IMR-90 (cell line): ENCODE data around the gene CASQ1. TPM values are rescaled to one million over a fixed set of nuclear protein-coding genes. Genes with fewer than 3 reads are reported as not detected.

Source experiments
- ATAC-seq: fragments of 200-7000 bp; cut with Tn5 transposase; 2 replicates; pipeline ENCODE4 v1.9.1; 2020; ENCODE audit warnings: low read depth, mild to moderate bottlenecking, moderate library complexity
- BruUV-seq: library from RNA; stranded (reverse); fragments of 400-500 nt; replicated peaks from 2 replicates; lab custom pipeline; 2021; lab: Mats Ljungman, UMichigan
- CTCF ChIA-PET: fragments of 300-600 bp; formaldehyde crosslinking; extraction: SDS; loops from one replicate; lab custom pipeline; 2021; ENCODE audit warnings: antibody characterized with exemption; lab: Yijun Ruan, JAX
- POLR2A ChIA-PET: fragments of 300-600 bp; sonication (Branson Sonifier 250); formaldehyde crosslinking; loops from one replicate; lab custom pipeline; 2022; ENCODE audit warnings: antibody characterized with exemption; ENCODE audit not compliant: unreplicated experiment; lab: Charles Lee
- DNase-seq: peaks from one replicate; pipeline ENCODE4 v3.0.0; 2013
- H2AFZ ChIP-seq: replicated peaks from 2 replicates; pipeline ENCODE3; 2013; ENCODE audit warnings: low read length, mild to moderate bottlenecking; ENCODE audit not compliant: poor library complexity
- H2AK5ac ChIP-seq: 2 replicates; pipeline ENCODE4 v1.6.1; 2013; ENCODE audit warnings: low read depth, low read length, inconsistent platforms
- H2AK9ac ChIP-seq: replicated peaks from 2 replicates; pipeline ENCODE3; 2013; ENCODE audit warnings: mild to moderate bottlenecking, low read depth, low read length, moderate library complexity; ENCODE audit not compliant: poor library complexity
- H2BK120ac ChIP-seq: 2 replicates; pipeline ENCODE4 v1.6.1; 2013; ENCODE audit warnings: low read depth, low read length, inconsistent platforms
- H2BK15ac ChIP-seq: 3 replicates; pipeline ENCODE4 v1.6.1; 2013; ENCODE audit warnings: low read depth, low read length, inconsistent platforms
- H2BK20ac ChIP-seq: 2 replicates; pipeline ENCODE4 v1.6.1; 2013; ENCODE audit warnings: low read depth, mild to moderate bottlenecking, inconsistent platforms, low read length, moderate library complexity
- H2BK5ac ChIP-seq: 2 replicates; pipeline ENCODE4 v1.6.1; 2013; ENCODE audit warnings: mild to moderate bottlenecking, low read depth, low read length, inconsistent platforms; ENCODE audit not compliant: poor library complexity, severe bottlenecking
- H3K14ac ChIP-seq: replicated peaks from 2 replicates; pipeline ENCODE4 v1.6.1; 2013; ENCODE audit warnings: low read depth, low read length, inconsistent platforms
- H3K18ac ChIP-seq: 2 replicates; pipeline ENCODE4 v1.6.1; 2013; ENCODE audit warnings: low read depth, low read length, control low read depth
- H3K23ac ChIP-seq: 2 replicates; pipeline ENCODE4 v1.6.1; 2013; ENCODE audit warnings: low read depth, low read length, inconsistent platforms
- H3K27ac ChIP-seq: 2 replicates; pipeline ENCODE4 v1.5.1; 2013; ENCODE audit warnings: mild to moderate bottlenecking, control low read depth, low read length; ENCODE audit not compliant: insufficient read depth
- H3K27me3 ChIP-seq: 2 replicates; pipeline ENCODE4 v1.6.1; 2013; ENCODE audit warnings: low read length; ENCODE audit not compliant: control insufficient read depth, insufficient read depth
- H3K36me3 ChIP-seq: 2 replicates; pipeline ENCODE4 v1.6.1; 2013; ENCODE audit warnings: low read length, mixed read lengths; ENCODE audit not compliant: control insufficient read depth, insufficient read depth
- H3K4ac ChIP-seq: 2 replicates; pipeline ENCODE4 v1.6.1; 2013; ENCODE audit warnings: low read depth, low read length, inconsistent platforms
- H3K4me1 ChIP-seq: 2 replicates; pipeline ENCODE4 v1.6.1; 2013; ENCODE audit warnings: low read length, mixed read lengths; ENCODE audit not compliant: control insufficient read depth, insufficient read depth
- H3K4me2 ChIP-seq: 2 replicates; pipeline ENCODE4 v1.6.1; 2013; ENCODE audit warnings: low read depth, mild to moderate bottlenecking, control low read depth, low read length, moderate library complexity
- H3K4me3 ChIP-seq: 2 replicates; pipeline ENCODE4 v1.5.1; 2013; ENCODE audit warnings: low read depth, mild to moderate bottlenecking, control low read depth, low read length, moderate library complexity; ENCODE audit not compliant: insufficient read depth
- H3K56ac ChIP-seq: 2 replicates; pipeline ENCODE4 v1.6.1; 2013; ENCODE audit warnings: low read length, inconsistent platforms; ENCODE audit not compliant: insufficient read depth; ENCODE audit errors: extremely low read depth
- H3K79me1 ChIP-seq, 2 experiments: 2 replicates each; pipeline ENCODE4 v1.6.1; 2013; ENCODE audit warnings: low read length in 2 of 2, inconsistent platforms in 1 of 2, low read depth in 1 of 2
- H3K9ac ChIP-seq: 2 replicates; pipeline ENCODE4 v1.6.1; 2013; ENCODE audit warnings: low read depth, low read length, control low read depth
- H3K9me1 ChIP-seq: 2 replicates; pipeline ENCODE4 v1.6.1; 2013; ENCODE audit warnings: low read length, inconsistent platforms; ENCODE audit not compliant: insufficient read depth
- H3K9me3 ChIP-seq: 2 replicates; pipeline ENCODE4 v1.6.1; 2013; ENCODE audit warnings: low read length; ENCODE audit not compliant: control insufficient read depth, insufficient read depth
- H4K20me1 ChIP-seq: 2 replicates; pipeline ENCODE4 v1.6.1; 2013; ENCODE audit warnings: low read length, inconsistent platforms; ENCODE audit not compliant: insufficient read depth
- H4K5ac ChIP-seq: 2 replicates; pipeline ENCODE4 v1.6.1; 2013; ENCODE audit warnings: mild to moderate bottlenecking, low read depth, low read length, control low read depth
- H4K8ac ChIP-seq, 2 experiments: 2 replicates each; pipeline ENCODE4 v1.6.1; 2013; ENCODE audit warnings: low read depth in 2 of 2, low read length in 2 of 2, control low read depth in 1 of 2, inconsistent platforms in 1 of 2
- H4K91ac ChIP-seq: 2 replicates; pipeline ENCODE4 v1.6.1; 2013; ENCODE audit warnings: low read depth, low read length, inconsistent platforms; ENCODE audit not compliant: insufficient read depth
- BHLHE40 ChIP-seq: fragments of 150-350 bp; IDR thresholded peaks from 2 replicates; pipeline ENCODE4 v1.6.1; 2016; ENCODE audit warnings: mild to moderate bottlenecking, low read depth, low read length
- CEBPB ChIP-seq: IDR thresholded peaks from 2 replicates; pipeline ENCODE4 v1.6.1; 2012; ENCODE audit warnings: low read depth, low read length, improper control_type of control experiment
- CHD1 ChIP-seq: IDR thresholded peaks from 2 replicates; pipeline ENCODE4 v1.6.1; 2012; ENCODE audit warnings: low read depth, low read length, improper control_type of control experiment
- ELK1 ChIP-seq: fragments of 150-350 bp; IDR thresholded peaks from 2 replicates; pipeline ENCODE4 v1.6.1; 2016; ENCODE audit warnings: low read depth, mild to moderate bottlenecking, low read length, moderate library complexity, borderline replicate concordance
- FOS ChIP-seq: fragments of 150-350 bp; IDR thresholded peaks from 2 replicates; pipeline ENCODE4 v1.6.1; 2016; ENCODE audit warnings: low read depth, low read length
- MAFK ChIP-seq: IDR thresholded peaks from 2 replicates; pipeline ENCODE4 v1.6.1; 2012; ENCODE audit warnings: low read depth, low read length, improper control_type of control experiment
- MAZ ChIP-seq: IDR thresholded peaks from 2 replicates; pipeline ENCODE4 v1.6.1; 2012; ENCODE audit warnings: low read depth, mild to moderate bottlenecking, low read length, improper control_type of control experiment, moderate library complexity, borderline replicate concordance
- MXI1 ChIP-seq: IDR thresholded peaks from 2 replicates; pipeline ENCODE4 v1.6.1; 2012; ENCODE audit warnings: low read depth, mild to moderate bottlenecking, low read length, moderate library complexity, borderline replicate concordance
- NFE2L2 ChIP-seq: fragments of 150-350 bp; IDR thresholded peaks from 2 replicates; pipeline ENCODE4 v1.6.1; 2016; ENCODE audit warnings: low read depth, mild to moderate bottlenecking, low read length
- POLR2A ChIP-seq: IDR thresholded peaks from 2 replicates; pipeline ENCODE4 v1.6.1; 2012; ENCODE audit warnings: mild to moderate bottlenecking, low read depth, low read length
- RAD21 ChIP-seq: IDR thresholded peaks from 2 replicates; pipeline ENCODE4 v1.6.1; 2012; ENCODE audit warnings: low read length, improper control_type of control experiment
- RCOR1 ChIP-seq: IDR thresholded peaks from 2 replicates; pipeline ENCODE4 v1.6.1; 2012; ENCODE audit warnings: mild to moderate bottlenecking, low read length, improper control_type of control experiment; ENCODE audit not compliant: insufficient replicate concordance
- RFX5 ChIP-seq: IDR thresholded peaks from 2 replicates; pipeline ENCODE4 v1.8.0; 2012; ENCODE audit warnings: low read depth, mild to moderate bottlenecking, low read length, moderate library complexity
- SMC3 ChIP-seq: fragments of 150-350 bp; IDR thresholded peaks from 2 replicates; pipeline ENCODE4 v1.6.1; 2016; ENCODE audit warnings: low read depth, mild to moderate bottlenecking, antibody characterized with exemption, low read length, moderate library complexity
- USF2 ChIP-seq: fragments of 150-350 bp; IDR thresholded peaks from 2 replicates; pipeline ENCODE4 v1.6.1; 2017; ENCODE audit warnings: mild to moderate bottlenecking, antibody characterized with exemption, low read length, low read depth
- WGBS, 2 experiments: methylation state at CpG; one replicate each; pipeline versions ENCODE4 v1.1.5 to v1.1.7; 2013; ENCODE audit warnings: missing lambda C conversion rate in 2 of 2; ENCODE audit not compliant: insufficient read length in 1 of 2; ENCODE audit errors: extremely low coverage in 2 of 2; 5-methylcytosine and 5-hydroxymethylcytosine counted together
- dilution Hi-C: fragments of 300-500 bp; cut with HindIII; formaldehyde crosslinking; loops from one replicate; pipeline ENCODE4 v1.14.3; 2018; ENCODE audit warnings: low sequenced_read_pairs; ENCODE audit not compliant: unreplicated experiment
- in situ Hi-C: fragments of 300-500 bp; cut with MboI; formaldehyde crosslinking; loops from 3 replicates; pipeline ENCODE4 v1.14.3; 2019; ENCODE audit warnings: low sequenced_read_pairs, inconsistent platforms, mixed read lengths
- intact Hi-C: fragments of 100-400 bp; cut with micrococcal nuclease; formaldehyde crosslinking; loops from 2 replicates; pipeline ENCODE4 v1.10.0; 2022
- polyA plus RNA-seq, 3 experiments: library from polyadenylated mRNA; depleted of rRNA; stranded (reverse); fragments of >200 nt; gene quantifications; 2 replicates each; pipeline ENCODE4 v1.2.3, GENCODE V29; 2012; ENCODE audit warnings: low replicate concordance in 1 of 3
- total RNA-seq: library from RNA; depleted of rRNA; stranded (reverse); fragments of >200 nt; gene quantifications from 2 replicates; pipeline ENCODE4 v1.2.3, GENCODE V29; 2012

Gene CASQ1
- total and polyA plus RNA-seq, 2 of the 4 experiments (the other 2 are of a cell fraction) = 0.18 to 0.21 TPM

- ChIA-PET CTCF (interaction anchor here (0.9 kb wide), 1 partner anchor 17 kb away, joined by 4 read pairs; no protein-coding TSS in a partner anchor), POLR2A (no interaction called here)
- in situ Hi-C loops (no loop called here), dilution Hi-C loops (no loop called here), intact Hi-C loops (no loop called here)
- 60% methylated on average over 4 of the region's 15 CpGs; no CpG with 5 or more reads in 1 of the 2 experiments for WGBS, 2 experiments
- no peak overlapping the region for H2BK15ac ChIP-seq
- H4K5ac ChIP-seq = no peak overlapping the region
- no peak overlapping the region for H4K91ac ChIP-seq
- no peak overlapping the region for H2BK20ac ChIP-seq
- H2BK5ac ChIP-seq = no peak overlapping the region
- no peak overlapping the region for H2BK120ac ChIP-seq
- no peak overlapping the region for H2AK5ac ChIP-seq
- H4K8ac ChIP-seq = no peak overlapping the region
- ATAC-seq (no peak), DNase-seq (no peak)
- H2AK9ac ChIP-seq = no peak overlapping the region
- no peak overlapping the region for H3K23ac ChIP-seq
- H3K4ac ChIP-seq = no peak overlapping the region
- no peak overlapping the region for H3K9ac ChIP-seq
- no peak overlapping the region for H3K56ac ChIP-seq
- no peak overlapping the region for H3K4me3 ChIP-seq
- H3K4me1 ChIP-seq = 0 out of 2 replicates have a peak, but pooled peaks cover 2% of the 10 kb centered on the region
- H3K4me2 ChIP-seq = no peak overlapping the region
- no peaks in the 10 kb centered on the region for H3K9me1 ChIP-seq
- H3K27ac ChIP-seq = no peak overlapping the region
- H3K14ac ChIP-seq = no peak overlapping the region
- no peaks in the 10 kb centered on the region for H3K79me1 ChIP-seq
- no peak overlapping the region for H3K18ac ChIP-seq
- H3K36me3 ChIP-seq = no peaks in the 10 kb centered on the region
- H3K27me3 ChIP-seq = peaks cover 44% of the 10 kb centered on the region
- H4K20me1 ChIP-seq = no peaks in the 10 kb centered on the region
- BruUV-seq = no TSS peak
- no peaks in the 10 kb centered on the region; the same call in 1 of the 2 replicates for H3K9me3 ChIP-seq
- H2AFZ ChIP-seq = no peak overlapping the region
- TF ChIP-seq RCOR1 (no peak), BHLHE40 (no peak), CHD1 (no peak), USF2 (no peak), MXI1 (no peak), MAFK (no peak), CEBPB (no peak), ELK1 (no peak), FOS (no peak), RAD21 (no peak), POLR2A (no peak), MAZ (no peak), SMC3 (no peak), NFE2L2 (no peak), RFX5 (no peak)
Observed at GRCh38 chr1:160169553-160170399, 20.6 kb upstream of the CASQ1 start.
